Measurements from ENCODE around the gene SDHC. TPM values are rescaled to one million over a fixed set of nuclear protein-coding genes. Genes with fewer than 3 reads are reported as not detected.

SDHC gene
- total and polyA plus RNA-seq, 2 of the 13 experiments (the other 11 are each of a cell fraction or from before 2014, with no cell fraction given) = 27.1 to 229 TPM

DNA sequence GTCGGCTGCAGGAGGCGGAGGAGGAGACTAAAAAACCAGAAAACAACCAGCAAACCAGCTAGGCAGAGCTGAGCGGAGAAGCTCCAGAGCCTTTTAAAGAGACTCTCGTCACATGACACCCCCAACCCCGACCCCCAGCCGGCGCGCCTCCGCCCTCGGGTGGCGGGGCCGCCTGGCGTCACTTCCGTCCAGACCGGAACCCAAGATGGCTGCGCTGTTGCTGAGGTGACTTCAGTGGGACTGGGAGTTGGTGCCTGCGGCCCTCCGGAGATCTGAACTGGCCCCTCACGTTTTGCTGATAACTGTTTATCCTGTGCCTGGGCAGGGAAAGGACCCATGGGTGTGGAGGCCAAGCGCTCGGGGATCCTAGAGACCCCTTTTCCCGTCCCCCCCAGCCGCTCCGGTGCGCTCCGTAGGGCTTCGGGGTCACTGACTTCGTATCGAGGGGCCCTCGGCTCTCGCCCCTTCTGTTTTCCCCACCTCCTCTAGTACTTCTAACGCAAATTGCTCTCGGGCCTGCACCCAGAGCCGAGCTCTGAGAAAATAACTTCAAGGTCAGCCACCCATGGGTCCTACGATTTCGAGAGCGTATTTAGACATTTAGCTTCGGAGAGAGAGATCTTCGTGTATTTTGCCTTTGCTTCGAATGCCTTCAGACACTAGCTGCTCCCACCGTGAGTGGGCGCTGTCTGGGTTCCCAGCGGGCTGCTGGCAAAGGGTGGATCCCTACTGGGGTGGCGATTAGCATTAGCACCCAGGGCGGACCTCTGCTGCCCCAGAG lies at the start of gene SDHC (continued):
- TF ChIP-seq, protein P1, sequence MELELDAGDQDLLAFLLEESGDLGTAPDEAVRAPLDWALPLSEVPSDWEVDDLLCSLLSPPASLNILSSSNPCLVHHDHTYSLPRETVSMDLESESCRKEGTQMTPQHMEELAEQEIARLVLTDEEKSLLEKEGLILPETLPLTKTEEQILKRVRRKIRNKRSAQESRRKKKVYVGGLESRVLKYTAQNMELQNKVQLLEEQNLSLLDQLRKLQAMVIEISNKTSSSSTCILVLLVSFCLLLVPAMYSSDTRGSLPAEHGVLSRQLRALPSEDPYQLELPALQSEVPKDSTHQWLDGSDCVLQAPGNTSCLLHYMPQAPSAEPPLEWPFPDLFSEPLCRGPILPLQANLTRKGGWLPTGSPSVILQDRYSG (CRISPR knock-in tag; IDR thresholded peaks at IDR 0.05) = peak; percentile 70; the same call in 1 of the 2 replicates
- TF ChIP-seq ZNF431 (CRISPR knock-in tag; IDR thresholded peaks at IDR 0.05; ENCODE audit: borderline replicate concordance, low read depth) = peak; percentile 80; the same call in 1 of the 2 replicates
- peak; percentile 94; the same call in 1 of the 2 replicates for TF ChIP-seq ZNF33A (CRISPR knock-in tag; IDR thresholded peaks at IDR 0.05; ENCODE audit: borderline replicate concordance)
- no peak for TF ChIP-seq ZKSCAN8 (CRISPR knock-in tag; IDR thresholded peaks at IDR 0.05; ENCODE audit: borderline replicate concordance)
- TF ChIP-seq ARHGAP35 (CRISPR knock-in tag; IDR thresholded peaks at IDR 0.05; ENCODE audit: borderline replicate concordance) = no peak
- TF ChIP-seq THAP11 (CRISPR knock-in tag; IDR thresholded peaks at IDR 0.05) = peak; percentile 82
- TF ChIP-seq, protein P2, sequence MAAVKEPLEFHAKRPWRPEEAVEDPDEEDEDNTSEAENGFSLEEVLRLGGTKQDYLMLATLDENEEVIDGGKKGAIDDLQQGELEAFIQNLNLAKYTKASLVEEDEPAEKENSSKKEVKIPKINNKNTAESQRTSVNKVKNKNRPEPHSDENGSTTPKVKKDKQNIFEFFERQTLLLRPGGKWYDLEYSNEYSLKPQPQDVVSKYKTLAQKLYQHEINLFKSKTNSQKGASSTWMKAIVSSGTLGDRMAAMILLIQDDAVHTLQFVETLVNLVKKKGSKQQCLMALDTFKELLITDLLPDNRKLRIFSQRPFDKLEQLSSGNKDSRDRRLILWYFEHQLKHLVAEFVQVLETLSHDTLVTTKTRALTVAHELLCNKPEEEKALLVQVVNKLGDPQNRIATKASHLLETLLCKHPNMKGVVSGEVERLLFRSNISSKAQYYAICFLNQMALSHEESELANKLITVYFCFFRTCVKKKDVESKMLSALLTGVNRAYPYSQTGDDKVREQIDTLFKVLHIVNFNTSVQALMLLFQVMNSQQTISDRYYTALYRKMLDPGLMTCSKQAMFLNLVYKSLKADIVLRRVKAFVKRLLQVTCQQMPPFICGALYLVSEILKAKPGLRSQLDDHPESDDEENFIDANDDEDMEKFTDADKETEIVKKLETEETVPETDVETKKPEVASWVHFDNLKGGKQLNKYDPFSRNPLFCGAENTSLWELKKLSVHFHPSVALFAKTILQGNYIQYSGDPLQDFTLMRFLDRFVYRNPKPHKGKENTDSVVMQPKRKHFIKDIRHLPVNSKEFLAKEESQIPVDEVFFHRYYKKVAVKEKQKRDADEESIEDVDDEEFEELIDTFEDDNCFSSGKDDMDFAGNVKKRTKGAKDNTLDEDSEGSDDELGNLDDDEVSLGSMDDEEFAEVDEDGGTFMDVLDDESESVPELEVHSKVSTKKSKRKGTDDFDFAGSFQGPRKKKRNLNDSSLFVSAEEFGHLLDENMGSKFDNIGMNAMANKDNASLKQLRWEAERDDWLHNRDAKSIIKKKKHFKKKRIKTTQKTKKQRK (IDR thresholded peaks at IDR 0.05; ENCODE audit: low read length) = no peak
- peak; percentile 36; the same call in 1 of the 2 replicates for TF ChIP-seq ZBTB1 (CRISPR knock-in tag; IDR thresholded peaks at IDR 0.05; ENCODE audit: borderline replicate concordance)
- 0 out of 2 replicates have a peak, but pooled peaks have one; percentile 15 for TF ChIP-seq ZNF224 (CRISPR knock-in tag; IDR thresholded peaks at IDR 0.05)
- no peak for TF ChIP-seq ZNF7 (CRISPR knock-in tag; IDR thresholded peaks at IDR 0.05)
- peak; percentile 6 for TF ChIP-seq HDAC2 (CRISPR knock-in tag; IDR thresholded peaks at IDR 0.05)
- TF ChIP-seq MIER3 (CRISPR knock-in tag; IDR thresholded peaks at IDR 0.05; ENCODE audit: borderline replicate concordance) = peak; percentile 48; the same call in 1 of the 2 replicates
- TF ChIP-seq RBM39 (IDR thresholded peaks at IDR 0.05; ENCODE audit: low read depth, low read length, poor library complexity, severe bottlenecking) = peak; percentile 56
- no peak for TF ChIP-seq REL (CRISPR knock-in tag; conservative IDR thresholded peaks at IDR 0.05)
- peak; percentile 88 for TF ChIP-seq TAF1 (CRISPR knock-in tag; IDR thresholded peaks at IDR 0.05)
- no peak; the same call in 1 of the 2 replicates for TF ChIP-seq ZNF441 (CRISPR knock-in tag; IDR thresholded peaks at IDR 0.05; ENCODE audit: borderline replicate concordance)
- 0 out of 2 replicates have a peak, but pooled peaks have one; percentile 3 for TF ChIP-seq ZNF703 (CRISPR knock-in tag; IDR thresholded peaks at IDR 0.05; ENCODE audit: borderline replicate concordance)
- no peak for TF ChIP-seq ZZZ3 (CRISPR knock-in tag; IDR thresholded peaks at IDR 0.05; ENCODE audit: borderline replicate concordance)
- peak; percentile 46; the same call in 1 of the 2 replicates for TF ChIP-seq HMG20B (CRISPR knock-in tag; conservative IDR thresholded peaks at IDR 0.05)
- TF ChIP-seq DNMT1 (CRISPR knock-in tag; IDR thresholded peaks at IDR 0.05) = no peak
- peak; percentile 84 for TF ChIP-seq ETV5 (CRISPR knock-in tag; IDR thresholded peaks at IDR 0.05; ENCODE audit: borderline replicate concordance)
- peak; percentile 94 for TF ChIP-seq GATAD1 (CRISPR knock-in tag; IDR thresholded peaks at IDR 0.05)
